ENCODE data around the gene CHAT.

The CHAT gene

DNA sequence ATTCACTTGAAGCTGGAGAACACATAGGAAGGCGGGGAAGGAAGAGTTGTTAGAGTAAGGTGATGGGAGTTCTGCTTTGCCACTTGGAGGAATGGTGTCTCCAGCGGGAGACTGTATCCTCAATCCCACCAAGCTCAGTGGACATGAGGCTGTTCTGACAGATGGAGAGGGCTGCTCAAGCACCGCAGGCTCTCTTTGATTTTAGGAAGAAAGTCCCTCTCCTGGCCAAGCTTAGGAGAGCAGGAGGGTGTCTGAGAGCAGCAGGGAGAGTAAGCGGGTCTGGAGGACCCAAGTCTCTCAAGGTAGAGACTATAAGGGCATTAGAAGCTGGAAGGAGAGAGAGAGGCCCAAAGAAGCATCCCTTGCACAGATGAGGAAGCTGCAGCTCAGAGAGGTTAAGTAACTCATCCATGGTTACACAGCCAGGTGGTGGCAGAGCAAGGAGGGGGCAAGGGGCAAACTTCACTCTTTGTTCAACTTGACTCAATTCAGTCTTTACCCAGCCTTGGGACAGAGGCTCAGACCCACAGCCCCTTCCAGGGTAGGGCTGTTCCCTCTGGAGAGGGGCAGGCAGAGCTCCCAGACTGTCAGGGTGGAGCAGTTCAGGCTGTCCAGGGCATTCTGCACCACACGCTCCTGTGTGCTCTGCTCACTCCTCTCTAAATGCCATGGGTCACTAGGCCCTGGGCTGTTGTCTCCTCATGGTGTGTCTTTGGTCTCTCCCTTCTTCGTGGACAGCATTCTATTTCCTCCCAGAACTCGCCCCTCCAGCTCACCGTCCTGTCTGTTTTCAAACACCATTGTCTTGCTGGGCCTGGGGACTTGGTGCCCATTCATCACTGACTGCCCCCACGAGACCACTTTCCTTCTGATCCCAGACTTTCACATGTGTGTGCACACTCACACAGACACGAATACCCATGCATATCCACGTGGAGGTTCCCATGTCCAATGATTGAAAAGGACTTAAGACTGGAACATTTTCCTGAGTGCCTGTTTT lies 8.9 kb downstream of the CHAT start:
- Histone ChIP-seq H3K9me3 (ENCODE audit: low read length) (no peaks in the 10 kb centered on the region), H3K4me1 (ENCODE audit: insufficient read depth, low read length) (no peaks in the 10 kb centered on the region), H3K4me3 (ENCODE audit: low read depth in 1 of 2, low read length in 2 of 2) (no peak overlapping the region), H3K36me3 (ENCODE audit: insufficient read depth, low read length) (no peaks in the 10 kb centered on the region), H3K27me3 (ENCODE audit: control insufficient read depth in 1 of 2, insufficient read depth in 2 of 2, low read length in 2 of 2) (no peaks in the 10 kb centered on the region), H3K9ac (ENCODE audit: low read length) (no peak overlapping the region), H3K27ac (ENCODE audit: low read depth, low read length) (no peak overlapping the region)

DNA sequence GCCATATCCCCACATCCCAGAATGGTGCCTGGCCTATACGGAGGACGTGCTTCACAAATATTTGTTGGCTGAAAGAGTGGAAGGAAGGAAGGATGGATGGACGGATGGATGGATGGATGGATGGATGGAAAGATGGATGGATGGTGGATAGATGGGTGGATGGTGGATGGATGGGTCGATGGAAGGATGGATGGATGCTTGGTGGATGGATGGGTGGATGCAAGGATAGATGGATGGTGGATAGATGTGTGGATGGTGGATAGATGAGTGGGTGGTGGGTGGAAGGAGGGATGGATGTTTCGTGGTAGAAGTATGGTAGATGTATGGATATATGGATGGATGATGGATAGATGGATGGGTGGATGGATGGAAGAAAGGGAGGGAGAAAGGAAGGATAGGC lies 10.8 kb downstream of the CHAT start:
- Histone ChIP-seq H3K27me3 (ENCODE audit: control insufficient read depth in 1 of 2, insufficient read depth in 2 of 2, low read length in 2 of 2) (no peaks in the 10 kb centered on the region), H3K9ac (ENCODE audit: low read length) (no peak overlapping the region), H3K36me3 (ENCODE audit: insufficient read depth, low read length) (no peaks in the 10 kb centered on the region), H3K4me1 (ENCODE audit: insufficient read depth, low read length) (no peaks in the 10 kb centered on the region), H3K27ac (ENCODE audit: low read depth, low read length) (no peak overlapping the region), H3K9me3 (ENCODE audit: low read length) (no peaks in the 10 kb centered on the region), H3K4me3 (ENCODE audit: low read depth in 1 of 2, low read length in 2 of 2) (no peak overlapping the region)

DNA sequence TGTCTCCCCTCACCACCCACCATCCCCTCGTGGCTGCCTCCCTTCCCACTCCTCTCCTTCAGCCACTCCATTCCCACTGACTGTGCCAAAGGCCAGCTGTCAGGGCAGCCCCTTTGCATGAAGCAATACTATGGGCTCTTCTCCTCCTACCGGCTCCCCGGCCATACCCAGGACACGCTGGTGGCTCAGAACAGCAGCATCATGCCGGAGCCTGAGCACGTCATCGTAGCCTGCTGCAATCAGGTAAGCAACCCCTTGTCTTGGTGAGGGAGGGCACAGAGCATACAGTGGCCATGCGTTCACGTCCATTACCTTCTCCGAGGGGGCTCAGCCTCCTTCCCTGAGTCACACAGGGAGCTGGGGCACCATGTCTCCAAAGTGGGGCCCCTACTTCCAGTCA lies 11.6 kb downstream of the CHAT start:
- H3K27ac ChIP-seq (ENCODE audit: low read depth, low read length), result no peak overlapping the region
- H3K4me1 ChIP-seq (ENCODE audit: insufficient read depth, low read length), result no peaks in the 10 kb centered on the region
- no peak overlapping the region for H3K9ac ChIP-seq (ENCODE audit: low read length)
- H3K36me3 ChIP-seq (ENCODE audit: insufficient read depth, low read length), result no peaks in the 10 kb centered on the region
- H3K4me3 ChIP-seq (ENCODE audit: low read depth in 1 of 2, low read length in 2 of 2), result no peak overlapping the region
- H3K9me3 ChIP-seq (ENCODE audit: low read length), result no peaks in the 10 kb centered on the region
- no peaks in the 10 kb centered on the region for H3K27me3 ChIP-seq (ENCODE audit: control insufficient read depth in 1 of 2, insufficient read depth in 2 of 2, low read length in 2 of 2)

DNA sequence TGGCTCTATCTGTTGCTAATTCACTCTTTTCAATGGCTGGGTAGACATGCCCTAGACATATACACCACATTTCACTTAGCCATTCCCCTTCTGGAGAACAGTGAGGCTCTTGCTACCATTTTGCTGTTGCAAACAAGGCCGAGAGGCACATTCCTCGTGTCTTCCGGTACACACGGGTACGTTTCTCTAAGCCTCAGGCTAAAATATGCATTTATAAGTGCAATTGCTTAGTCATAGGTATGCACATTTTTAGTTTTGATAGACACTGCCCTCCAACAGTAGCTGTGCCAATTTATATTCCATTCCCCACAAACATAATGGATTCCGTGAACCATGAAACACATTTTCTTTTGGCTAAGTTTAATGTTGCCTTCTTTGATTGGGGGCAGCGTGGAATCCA lies 13.2 kb downstream of the CHAT start:
- no peaks in the 10 kb centered on the region for H3K36me3 ChIP-seq (ENCODE audit: insufficient read depth, low read length)
- H3K27ac ChIP-seq (ENCODE audit: low read depth, low read length), result no peak overlapping the region
- H3K27me3 ChIP-seq (ENCODE audit: control insufficient read depth in 1 of 2, insufficient read depth in 2 of 2, low read length in 2 of 2), result no peaks in the 10 kb centered on the region
- H3K4me3 ChIP-seq (ENCODE audit: low read depth in 1 of 2, low read length in 2 of 2), result no peak overlapping the region
- H3K9me3 ChIP-seq (ENCODE audit: low read length), result no peaks in the 10 kb centered on the region
- H3K4me1 ChIP-seq (ENCODE audit: insufficient read depth, low read length), result no peaks in the 10 kb centered on the region
- H3K9ac ChIP-seq (ENCODE audit: low read length), result no peak overlapping the region

DNA sequence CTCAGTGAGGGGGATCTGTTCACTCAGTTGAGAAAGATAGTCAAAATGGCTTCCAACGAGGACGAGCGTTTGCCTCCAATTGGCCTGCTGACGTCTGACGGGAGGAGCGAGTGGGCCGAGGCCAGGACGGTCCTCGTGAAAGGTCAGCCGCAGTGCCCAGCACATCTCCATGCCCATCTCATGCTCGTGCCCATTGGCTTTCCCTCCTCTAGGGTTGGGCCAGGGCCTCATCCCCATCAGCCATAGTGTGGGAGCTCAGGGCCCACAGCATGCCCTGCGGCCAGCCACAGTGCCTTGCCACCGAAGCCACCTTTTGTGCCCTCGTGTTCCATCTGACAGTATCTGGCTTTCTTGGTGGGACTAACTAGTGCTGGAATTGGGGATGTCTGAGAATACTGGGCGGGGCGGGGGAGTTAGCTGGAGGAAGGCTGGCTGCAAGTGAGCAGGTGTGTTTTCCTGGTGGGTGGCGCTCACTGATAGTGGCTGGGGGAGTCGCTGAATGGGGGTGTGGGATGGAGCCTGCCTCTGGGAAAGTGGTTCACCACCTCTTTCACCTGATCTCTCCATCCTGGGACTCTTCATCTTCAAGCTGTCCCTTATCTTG lies 13.9 kb downstream of the CHAT start:
- H3K9ac ChIP-seq (ENCODE audit: low read length), result no peak overlapping the region
- peaks cover 0 to 4% of the 10 kb centered on the region in 2 donors for H3K27me3 ChIP-seq (ENCODE audit: control insufficient read depth in 1 of 2, insufficient read depth in 2 of 2, low read length in 2 of 2)
- H3K4me3 ChIP-seq (ENCODE audit: low read depth in 1 of 2, low read length in 2 of 2), result no peak overlapping the region
- H3K36me3 ChIP-seq (ENCODE audit: insufficient read depth, low read length), result no peaks in the 10 kb centered on the region
- H3K4me1 ChIP-seq (ENCODE audit: insufficient read depth, low read length), result no peaks in the 10 kb centered on the region
- H3K9me3 ChIP-seq (ENCODE audit: low read length), result no peaks in the 10 kb centered on the region
- H3K27ac ChIP-seq (ENCODE audit: low read depth, low read length), result no peak overlapping the region

DNA sequence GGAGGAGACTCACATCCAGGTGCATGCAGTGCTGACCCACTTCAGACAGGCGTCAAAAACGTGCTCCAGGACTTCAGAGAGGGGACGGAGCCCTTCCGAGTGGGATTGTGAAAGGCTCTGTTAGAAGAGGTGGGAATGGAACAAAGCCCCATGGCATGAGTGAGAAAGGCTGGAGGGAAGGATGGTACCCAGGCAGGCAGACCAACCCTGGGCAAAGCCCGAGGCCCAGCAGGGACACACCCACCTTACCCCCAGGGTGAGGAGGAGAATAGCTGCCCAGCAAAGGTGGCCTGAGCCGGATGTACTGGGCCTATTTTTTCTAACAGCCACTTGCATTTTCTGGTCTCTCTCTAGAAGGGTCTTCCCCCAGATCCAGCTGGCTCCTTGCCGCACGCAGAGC lies 14.8 kb downstream of the CHAT start:
- H3K36me3 ChIP-seq (ENCODE audit: insufficient read depth, low read length), result no peaks in the 10 kb centered on the region
- no peaks in the 10 kb centered on the region for H3K4me1 ChIP-seq (ENCODE audit: insufficient read depth, low read length)
- no peak overlapping the region for H3K4me3 ChIP-seq (ENCODE audit: low read depth in 1 of 2, low read length in 2 of 2)
- H3K27me3 ChIP-seq (ENCODE audit: control insufficient read depth in 1 of 2, insufficient read depth in 2 of 2, low read length in 2 of 2), result peaks cover 0 to 5% of the 10 kb centered on the region in 2 donors
- no peak overlapping the region for H3K27ac ChIP-seq (ENCODE audit: low read depth, low read length)
- H3K9me3 ChIP-seq (ENCODE audit: low read length), result no peaks in the 10 kb centered on the region
- H3K9ac ChIP-seq (ENCODE audit: low read length), result no peak overlapping the region

DNA sequence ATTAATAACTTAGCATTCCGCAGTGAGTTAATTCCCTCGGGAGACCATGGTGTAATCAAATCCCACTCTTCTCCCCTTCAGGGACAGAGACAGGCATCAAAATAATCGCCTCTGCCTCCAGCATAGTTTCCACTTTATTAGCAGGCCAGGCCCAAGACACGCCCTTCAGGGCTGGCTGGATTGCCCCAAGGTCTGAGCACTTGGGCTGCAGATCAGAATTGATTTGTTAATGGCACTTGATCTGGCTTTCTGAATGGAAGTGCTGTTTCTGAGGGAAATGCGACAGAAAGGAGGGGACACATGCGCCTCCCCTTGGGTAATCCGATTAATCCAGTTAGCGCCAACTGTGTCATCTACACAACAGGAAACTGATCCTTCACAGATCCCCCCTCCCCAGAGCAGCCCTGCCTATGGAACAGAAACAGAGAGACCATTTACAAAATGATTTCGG lies 15.6 kb downstream of the CHAT start:
- no peak overlapping the region for H3K4me3 ChIP-seq (ENCODE audit: low read depth in 1 of 2, low read length in 2 of 2)
- H3K27ac ChIP-seq (ENCODE audit: low read depth, low read length), result no peak overlapping the region
- H3K27me3 ChIP-seq (ENCODE audit: control insufficient read depth in 1 of 2, insufficient read depth in 2 of 2, low read length in 2 of 2), result peaks cover 0 to 5% of the 10 kb centered on the region in 2 donors
- no peaks in the 10 kb centered on the region for H3K4me1 ChIP-seq (ENCODE audit: insufficient read depth, low read length)
- no peak overlapping the region for H3K9ac ChIP-seq (ENCODE audit: low read length)
- no peaks in the 10 kb centered on the region for H3K9me3 ChIP-seq (ENCODE audit: low read length)
- no peaks in the 10 kb centered on the region for H3K36me3 ChIP-seq (ENCODE audit: insufficient read depth, low read length)

DNA sequence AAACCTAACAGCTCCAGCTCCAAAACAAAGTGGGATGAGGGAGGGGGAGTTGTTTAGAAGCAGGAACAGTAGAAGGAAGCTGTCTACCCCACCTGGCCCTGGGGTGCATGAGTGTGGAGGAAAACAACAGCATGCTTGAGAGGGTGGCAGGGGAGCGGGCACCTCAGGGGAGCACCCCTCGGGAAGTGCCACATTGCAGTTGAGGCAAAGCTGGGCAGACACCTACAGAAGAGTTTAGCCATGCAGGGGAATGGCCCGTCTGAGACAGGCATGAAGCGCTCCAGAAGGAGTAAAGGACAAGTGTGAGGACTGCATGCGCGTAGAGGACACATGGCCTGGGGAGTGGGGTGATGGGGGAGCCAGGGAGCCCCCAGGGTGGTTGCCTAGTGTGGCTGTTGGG lies 18.1 kb downstream of the CHAT start:
- Histone ChIP-seq H3K4me1 (ENCODE audit: insufficient read depth, low read length) (no peaks in the 10 kb centered on the region), H3K9ac (ENCODE audit: low read length) (no peak overlapping the region), H3K27ac (ENCODE audit: low read depth, low read length) (no peak overlapping the region), H3K27me3 (ENCODE audit: control insufficient read depth in 1 of 2, insufficient read depth in 2 of 2, low read length in 2 of 2) (peaks cover 0 to 5% of the 10 kb centered on the region in 2 donors), H3K4me3 (ENCODE audit: low read depth in 1 of 2, low read length in 2 of 2) (no peak overlapping the region), H3K36me3 (ENCODE audit: insufficient read depth, low read length) (no peaks in the 10 kb centered on the region), H3K9me3 (ENCODE audit: low read length) (no peaks in the 10 kb centered on the region)

DNA sequence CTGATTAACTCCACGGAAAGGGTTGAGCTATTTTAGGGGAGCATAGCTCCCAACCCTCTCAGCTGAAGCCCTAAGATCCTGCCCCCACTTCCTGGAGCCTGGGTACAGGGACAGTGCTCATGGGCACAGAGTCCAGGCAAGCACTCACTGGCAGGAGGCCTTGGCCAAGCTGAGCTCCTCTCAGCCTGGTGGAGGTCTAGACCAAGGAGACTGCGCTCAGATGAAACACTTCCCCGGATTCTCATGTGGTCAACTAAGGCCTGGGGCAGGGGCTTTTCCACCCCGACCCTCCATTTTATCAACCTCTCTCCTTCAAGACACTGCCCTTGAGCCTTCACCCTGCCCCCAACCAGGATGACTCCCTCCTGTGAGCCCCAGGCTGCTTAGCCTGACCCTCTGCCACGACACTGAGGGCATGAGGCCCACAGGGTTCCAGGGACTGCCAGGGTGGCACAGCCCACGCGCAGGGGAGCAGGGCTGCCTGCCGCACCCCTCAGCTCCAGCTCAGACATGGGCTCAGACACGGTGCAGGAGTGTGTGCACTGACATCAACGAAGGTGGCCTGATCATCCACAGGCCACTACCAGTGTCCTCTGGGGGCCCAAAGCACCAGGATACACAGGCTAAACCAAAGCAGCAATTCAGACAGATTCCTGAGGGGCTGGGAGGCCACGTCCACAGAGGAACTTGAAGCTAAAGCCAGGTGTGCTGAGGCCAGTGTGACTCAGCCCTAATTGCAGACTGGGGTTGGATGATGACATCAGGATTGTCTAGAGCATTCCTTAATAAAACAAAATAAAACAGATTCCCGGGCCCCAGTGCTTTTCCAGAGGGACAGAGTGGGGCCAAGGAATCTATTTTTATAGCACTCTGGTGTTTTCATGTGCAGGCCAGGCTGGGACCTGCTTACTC lies 18.8 kb downstream of the CHAT start:
- Histone ChIP-seq H3K4me1 (ENCODE audit: insufficient read depth, low read length) (no peaks in the 10 kb centered on the region), H3K4me3 (ENCODE audit: low read depth in 1 of 2, low read length in 2 of 2) (no peak overlapping the region), H3K27ac (ENCODE audit: low read depth, low read length) (no peak overlapping the region), H3K9ac (ENCODE audit: low read length) (no peak overlapping the region), H3K36me3 (ENCODE audit: insufficient read depth, low read length) (no peaks in the 10 kb centered on the region), H3K27me3 (ENCODE audit: control insufficient read depth in 1 of 2, insufficient read depth in 2 of 2, low read length in 2 of 2) (peaks cover 0 to 5% of the 10 kb centered on the region in 2 donors), H3K9me3 (ENCODE audit: low read length) (no peaks in the 10 kb centered on the region)

DNA sequence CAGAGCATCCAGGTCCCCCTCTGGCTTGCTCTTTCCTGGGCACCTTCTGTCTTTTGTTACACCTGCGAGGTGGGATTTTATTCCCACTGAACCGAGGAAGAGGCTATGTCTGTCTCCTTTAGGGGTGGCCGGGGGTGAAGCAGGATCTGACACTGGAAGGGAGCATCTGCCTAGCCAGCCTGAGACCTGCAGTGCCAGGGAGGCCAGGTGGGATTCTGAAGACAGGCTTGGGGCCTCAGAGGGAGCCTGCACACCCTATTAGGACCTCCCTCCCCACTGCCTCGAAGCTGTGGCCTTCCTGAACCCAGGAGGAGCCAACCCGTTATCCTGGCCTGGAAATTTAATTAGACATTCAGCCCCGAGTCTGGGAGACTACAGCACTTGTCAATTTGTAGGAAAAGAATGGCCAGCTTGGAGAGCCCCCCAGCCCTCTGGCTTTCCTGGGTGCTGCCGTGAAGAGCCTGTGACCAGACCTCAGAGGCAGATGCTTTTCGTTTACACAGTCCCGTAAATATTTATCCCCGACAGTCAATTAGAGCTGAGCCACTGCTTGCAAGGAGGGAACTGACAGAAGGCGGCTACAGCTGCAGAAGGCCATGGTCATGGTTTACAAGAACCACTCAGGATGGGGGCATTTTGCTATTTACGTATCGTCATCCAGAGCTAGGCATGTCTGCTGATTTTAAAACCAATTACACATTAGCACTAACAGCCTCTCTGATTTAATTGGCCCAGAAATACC lies 19.7 kb downstream of the CHAT start:
- H3K4me3 ChIP-seq (ENCODE audit: low read depth in 1 of 2, low read length in 2 of 2), result no peak overlapping the region
- no peaks in the 10 kb centered on the region for H3K36me3 ChIP-seq (ENCODE audit: insufficient read depth, low read length)
- H3K27ac ChIP-seq (ENCODE audit: low read depth, low read length), result no peak overlapping the region
- no peak overlapping the region for H3K9ac ChIP-seq (ENCODE audit: low read length)
- no peaks in the 10 kb centered on the region for H3K4me1 ChIP-seq (ENCODE audit: insufficient read depth, low read length)
- no peaks in the 10 kb centered on the region for H3K9me3 ChIP-seq (ENCODE audit: low read length)
- H3K27me3 ChIP-seq (ENCODE audit: control insufficient read depth in 1 of 2, insufficient read depth in 2 of 2, low read length in 2 of 2), result peaks cover 0 to 5% of the 10 kb centered on the region in 2 donors
